ENCODE measurements around the gene UBTF. TPM values are rescaled to one million over a fixed set of nuclear protein-coding genes. Genes with fewer than 3 reads are reported as not detected.

Gene UBTF
- total and polyA plus RNA-seq, 5 donors from 2014 or later: 22.3 to 104 (median 27.4) TPM

GRCh38 chr17:44205962-44206824 lies 13.3 kb downstream of the UBTF start:
- no peaks in the 10 kb centered on the region for H3K27me3 ChIP-seq (ENCODE audit: control insufficient read depth, insufficient read depth, low read length)
- Mint-ChIP-seq H3K36me3 (peaks cover 16% of the 10 kb centered on the region), H3K4me1 (peaks cover 16 to 44% (median 22%) of the 10 kb centered on the region in 4 donors), H3K9me3 (no peaks in the 10 kb centered on the region), H3K27me3 (no peaks in the 10 kb centered on the region), H3K4me3 (peak overlapping the region in 2 of 4 donors; percentile 39 to 71), H3K27ac (peak overlapping the region in 1 of 3 donors; percentile 75)
- peaks cover 26% of the 10 kb centered on the region for H3K4me1 ChIP-seq (ENCODE audit: control insufficient read depth, insufficient read depth, low read length, poor library complexity, severe bottlenecking)
- peaks cover 34% of the 10 kb centered on the region for H3K36me3 ChIP-seq (ENCODE audit: control insufficient read depth, insufficient read depth, low read length)
- ATAC-seq (ENCODE audit: low read depth in 2 of 2) (no peak), DNase-seq (no peak)
- H3K9me3 ChIP-seq (ENCODE audit: control insufficient read depth in 2 of 2, low read length in 2 of 2): no peaks in the 10 kb centered on the region
- H3K4me3 ChIP-seq (ENCODE audit: low read depth, low read length): no peak overlapping the region
- no peak overlapping the region for H3K27ac ChIP-seq (ENCODE audit: insufficient read depth, low read length, poor library complexity, severe bottlenecking)

- H3K9me3 Mint-ChIP-seq: no peaks in the 10 kb centered on the region
- H3K27me3 Mint-ChIP-seq: no peaks in the 10 kb centered on the region
- peaks cover 22 to 41% (median 23%) of the 10 kb centered on the region in 4 donors for H3K4me1 Mint-ChIP-seq
- H3K4me1 ChIP-seq (ENCODE audit: control insufficient read depth, insufficient read depth, low read length, poor library complexity, severe bottlenecking): peaks cover 16% of the 10 kb centered on the region
- H3K27ac Mint-ChIP-seq: peak overlapping the region in 1 of 3 donors; percentile 26
- no peaks in the 10 kb centered on the region for H3K27me3 ChIP-seq (ENCODE audit: control insufficient read depth, insufficient read depth, low read length)
- peaks cover 29% of the 10 kb centered on the region for H3K36me3 ChIP-seq (ENCODE audit: control insufficient read depth, insufficient read depth, low read length)
- no peak for DNase-seq
- no peak overlapping the region for H3K4me3 Mint-ChIP-seq
- H3K36me3 Mint-ChIP-seq: peaks cover 10% of the 10 kb centered on the region
- no peak for ATAC-seq (ENCODE audit: low read depth in 2 of 2)
- H3K4me3 ChIP-seq (ENCODE audit: low read depth, low read length): no peak overlapping the region
- no peaks in the 10 kb centered on the region for H3K9me3 ChIP-seq (ENCODE audit: control insufficient read depth in 2 of 2, low read length in 2 of 2)
- H3K27ac ChIP-seq (ENCODE audit: insufficient read depth, low read length, poor library complexity, severe bottlenecking): no peak overlapping the region
These were observed 15.0 kb downstream of the UBTF start for GRCh38 chr17:44204441-44204882.

GRCh38 chr17:44203731-44204440 lies 15.6 kb downstream of the UBTF start:
- Mint-ChIP-seq H3K27me3 (no peaks in the 10 kb centered on the region), H3K27ac (peak overlapping the region in 2 of 3 donors; percentile 47 to 92), H3K4me1 (peaks cover 22 to 41% (median 23%) of the 10 kb centered on the region in 4 donors), H3K36me3 (peaks cover 10% of the 10 kb centered on the region), H3K9me3 (no peaks in the 10 kb centered on the region), H3K4me3 (peak overlapping the region in 1 of 4 donors; percentile 73)
- H3K36me3 ChIP-seq (ENCODE audit: control insufficient read depth, insufficient read depth, low read length): peaks cover 23% of the 10 kb centered on the region
- no peaks in the 10 kb centered on the region for H3K9me3 ChIP-seq (ENCODE audit: control insufficient read depth in 2 of 2, low read length in 2 of 2)
- no peak overlapping the region for H3K4me3 ChIP-seq (ENCODE audit: low read depth, low read length)
- peaks cover 15% of the 10 kb centered on the region for H3K4me1 ChIP-seq (ENCODE audit: control insufficient read depth, insufficient read depth, low read length, poor library complexity, severe bottlenecking)
- no peaks in the 10 kb centered on the region for H3K27me3 ChIP-seq (ENCODE audit: control insufficient read depth, insufficient read depth, low read length)
- ATAC-seq (ENCODE audit: low read depth in 2 of 2) (no peak), DNase-seq (peak in 2 of 3 donors; percentile 44 to 79)
- H3K27ac ChIP-seq (ENCODE audit: insufficient read depth, low read length, poor library complexity, severe bottlenecking): no peak overlapping the region

GRCh38 chr17:44202756-44203155 lies 16.7 kb downstream of the UBTF start:
- Mint-ChIP-seq H3K4me3 (peak overlapping the region in 2 of 4 donors; percentile 19 to 73), H3K4me1 (peaks cover 22 to 41% (median 30%) of the 10 kb centered on the region in 4 donors), H3K36me3 (peaks cover 8% of the 10 kb centered on the region), H3K27ac (peak overlapping the region in 2 of 3 donors; percentile 59 to 79), H3K9me3 (no peaks in the 10 kb centered on the region), H3K27me3 (no peaks in the 10 kb centered on the region)
- H3K27ac ChIP-seq (ENCODE audit: insufficient read depth, low read length, poor library complexity, severe bottlenecking): no peak overlapping the region
- ATAC-seq (ENCODE audit: low read depth in 2 of 2) (no peak), DNase-seq (no peak)
- H3K27me3 ChIP-seq (ENCODE audit: control insufficient read depth, insufficient read depth, low read length): no peaks in the 10 kb centered on the region
- peaks cover 15% of the 10 kb centered on the region for H3K36me3 ChIP-seq (ENCODE audit: control insufficient read depth, insufficient read depth, low read length)
- H3K9me3 ChIP-seq (ENCODE audit: control insufficient read depth in 2 of 2, low read length in 2 of 2): no peaks in the 10 kb centered on the region
- no peak overlapping the region for H3K4me3 ChIP-seq (ENCODE audit: low read depth, low read length)
- peaks cover 26% of the 10 kb centered on the region for H3K4me1 ChIP-seq (ENCODE audit: control insufficient read depth, insufficient read depth, low read length, poor library complexity, severe bottlenecking)

DNA sequence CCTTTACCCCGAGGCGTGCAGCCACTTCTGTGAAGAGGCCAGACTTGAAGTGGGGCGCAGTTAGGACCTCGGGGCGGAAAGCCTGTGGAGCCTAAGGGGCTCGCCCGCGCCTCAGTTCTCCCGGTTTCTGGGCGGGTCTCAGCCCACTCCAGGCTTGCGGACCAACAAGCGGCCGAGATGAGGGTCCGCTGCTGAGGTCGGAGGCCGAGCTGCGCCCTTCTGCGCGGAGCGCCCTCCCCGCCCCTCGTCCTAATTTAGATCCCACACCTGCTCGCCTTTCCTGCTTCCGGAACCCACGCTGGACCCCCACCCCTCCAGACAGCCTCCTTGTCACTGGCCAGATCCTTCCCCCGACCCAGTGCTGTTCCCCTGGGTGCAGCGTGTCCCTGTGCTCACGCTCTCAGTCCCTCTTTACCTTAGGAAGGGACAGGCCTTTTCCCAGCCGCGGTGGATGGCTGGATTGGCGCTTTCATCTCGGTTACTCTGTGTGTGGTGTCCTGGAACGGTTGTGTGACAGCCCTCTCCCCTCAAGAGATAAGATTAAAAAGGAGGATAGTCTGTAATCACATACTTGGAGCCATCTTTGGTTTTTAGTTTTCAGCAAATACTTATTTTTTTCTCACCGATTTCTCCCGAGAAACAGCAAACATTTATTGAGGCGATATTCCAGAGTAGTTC lies 18.9 kb downstream of the UBTF start:
- H3K4me3 ChIP-seq (ENCODE audit: low read depth, low read length): peak overlapping the region; percentile 55
- Mint-ChIP-seq H3K4me1 (peaks cover 22 to 50% (median 31%) of the 10 kb centered on the region in 4 donors), H3K36me3 (peaks cover 12% of the 10 kb centered on the region), H3K9me3 (no peaks in the 10 kb centered on the region), H3K27me3 (no peaks in the 10 kb centered on the region), H3K27ac (peak overlapping the region; percentile 95 to 98 (median 95)), H3K4me3 (peak overlapping the region; percentile 73 to 94 (median 91))
- H3K36me3 ChIP-seq (ENCODE audit: control insufficient read depth, insufficient read depth, low read length): peaks cover 14% of the 10 kb centered on the region
- H3K4me1 ChIP-seq (ENCODE audit: control insufficient read depth, insufficient read depth, low read length, poor library complexity, severe bottlenecking): peaks cover 32% of the 10 kb centered on the region
- H3K27ac ChIP-seq (ENCODE audit: insufficient read depth, low read length, poor library complexity, severe bottlenecking): peak overlapping the region; percentile 89
- no peaks in the 10 kb centered on the region for H3K9me3 ChIP-seq (ENCODE audit: control insufficient read depth in 2 of 2, low read length in 2 of 2)
- ATAC-seq (ENCODE audit: low read depth in 2 of 2) (no peak), DNase-seq (no peak)
- H3K27me3 ChIP-seq (ENCODE audit: control insufficient read depth, insufficient read depth, low read length): no peaks in the 10 kb centered on the region

GRCh38 chr17:44199553-44200477 lies 19.7 kb downstream of the UBTF start, which contains the start of gene ATXN7L3:
Gene ATXN7L3 (minus strand): TSS chr17:44199884. CDS start chr17:44198070, 1,814 bp downstream.
- H3K4me1 ChIP-seq (ENCODE audit: control insufficient read depth, insufficient read depth, low read length, poor library complexity, severe bottlenecking): peaks cover 32% of the 10 kb centered on the region
- Mint-ChIP-seq H3K4me1 (peaks cover 22 to 50% (median 33%) of the 10 kb centered on the region in 4 donors), H3K27me3 (no peaks in the 10 kb centered on the region), H3K4me3 (peak within 1 kb of the TSS; percentile 90 to 94 (median 92)), H3K9me3 (no peaks in the 10 kb centered on the region), H3K36me3 (peaks cover 18% of the 10 kb centered on the region), H3K27ac (peak within 1 kb of the TSS; percentile 95 to 98 (median 95))
- no peaks in the 10 kb centered on the region for H3K9me3 ChIP-seq (ENCODE audit: control insufficient read depth in 2 of 2, low read length in 2 of 2)
- ATAC-seq (ENCODE audit: low read depth in 2 of 2): peak; percentile 82 to 88
- H3K36me3 ChIP-seq (ENCODE audit: control insufficient read depth, insufficient read depth, low read length): peaks cover 22% of the 10 kb centered on the region
- no peaks in the 10 kb centered on the region for H3K27me3 ChIP-seq (ENCODE audit: control insufficient read depth, insufficient read depth, low read length)
- DNase-seq: peak; percentile 97 to 99 (median 99)
- H3K27ac ChIP-seq (ENCODE audit: insufficient read depth, low read length, poor library complexity, severe bottlenecking): peak within 1 kb of the TSS; percentile 89
- H3K4me3 ChIP-seq (ENCODE audit: low read depth, low read length): peak within 1 kb of the TSS; percentile 72

Data from CD4-positive, CD25-positive, alpha-beta regulatory T cell (primary cell).